HG03103 (cell line): ENCODE data around the gene B4GALNT1.
"Not testable (repeated sequence)": the region's sequence is repeated elsewhere in the genome, so short reads cannot be mapped to it uniquely, and the experiment has no call there.

Source experiments
- ATAC-seq: cut with Tn5 transposase; IDR thresholded peaks from one replicate; pipeline ENCODE4 v1.9.1; 2021; ENCODE audit warnings: low read depth; ENCODE audit not compliant: unreplicated experiment

The B4GALNT1 gene

GRCh38 chr12:57621497-57622292 lies 11.3 kb downstream of the B4GALNT1 start:
- no peak for ATAC-seq

- no peak for ATAC-seq
Measured at GRCh38 chr12:57620936-57621496, 12.0 kb downstream of the B4GALNT1 start.

GRCh38 chr12:57620245-57620935 lies 12.6 kb downstream of the B4GALNT1 start:
- ATAC-seq, result no peak

- ATAC-seq, result no peak
Measured at GRCh38 chr12:57619434-57620244, 13.4 kb downstream of the B4GALNT1 start.

- no peak for ATAC-seq
Measured at GRCh38 chr12:57618966-57619433, 14.0 kb downstream of the B4GALNT1 start.

GRCh38 chr12:57618431-57618830 lies 14.6 kb downstream of the B4GALNT1 start:
- ATAC-seq, result not testable (repeated sequence)

- ATAC-seq, result no peak
Measured at GRCh38 chr12:57617942-57618341, 15.1 kb downstream of the B4GALNT1 start.

GRCh38 chr12:57616383-57617101 lies 16.5 kb downstream of the B4GALNT1 start:
- ATAC-seq, result no peak

GRCh38 chr12:57615637-57616036 lies 17.4 kb downstream of the B4GALNT1 start:
- no peak for ATAC-seq

- no peak for ATAC-seq
Measured at GRCh38 chr12:57614948-57615500, 18.0 kb downstream of the B4GALNT1 start.

- ATAC-seq, result no peak
Measured at GRCh38 chr12:57614178-57614947, 18.6 kb downstream of the B4GALNT1 start.

- no peak for ATAC-seq
Measured at GRCh38 chr12:57613427-57614109, 19.4 kb downstream of the B4GALNT1 start.

- no peak for ATAC-seq
Measured at GRCh38 chr12:57612711-57613426, 20.1 kb downstream of the B4GALNT1 start.

- ATAC-seq, result no peak
Measured at GRCh38 chr12:57611827-57612710, 20.9 kb downstream of the B4GALNT1 start.

GRCh38 chr12:57611108-57611826 lies 21.7 kb downstream of the B4GALNT1 start, which contains the start of gene ARHGEF25:
ARHGEF25 (plus strand) TSS chr12:57611435; CDS start chr12:57611895, 460 bp downstream.
- ATAC-seq, result no peak

- no peak for ATAC-seq
Measured at GRCh38 chr12:57610554-57611107, 22.4 kb downstream of the B4GALNT1 start.
